ENCODE measurements around the gene LRRC45. TPM values are rescaled to one million over a fixed set of nuclear protein-coding genes. Genes with fewer than 3 reads are reported as not detected.

LRRC45 gene
- total and polyA plus RNA-seq, 2 experiments from 2014 or later: 16.1 to 40.7 TPM

DNA sequence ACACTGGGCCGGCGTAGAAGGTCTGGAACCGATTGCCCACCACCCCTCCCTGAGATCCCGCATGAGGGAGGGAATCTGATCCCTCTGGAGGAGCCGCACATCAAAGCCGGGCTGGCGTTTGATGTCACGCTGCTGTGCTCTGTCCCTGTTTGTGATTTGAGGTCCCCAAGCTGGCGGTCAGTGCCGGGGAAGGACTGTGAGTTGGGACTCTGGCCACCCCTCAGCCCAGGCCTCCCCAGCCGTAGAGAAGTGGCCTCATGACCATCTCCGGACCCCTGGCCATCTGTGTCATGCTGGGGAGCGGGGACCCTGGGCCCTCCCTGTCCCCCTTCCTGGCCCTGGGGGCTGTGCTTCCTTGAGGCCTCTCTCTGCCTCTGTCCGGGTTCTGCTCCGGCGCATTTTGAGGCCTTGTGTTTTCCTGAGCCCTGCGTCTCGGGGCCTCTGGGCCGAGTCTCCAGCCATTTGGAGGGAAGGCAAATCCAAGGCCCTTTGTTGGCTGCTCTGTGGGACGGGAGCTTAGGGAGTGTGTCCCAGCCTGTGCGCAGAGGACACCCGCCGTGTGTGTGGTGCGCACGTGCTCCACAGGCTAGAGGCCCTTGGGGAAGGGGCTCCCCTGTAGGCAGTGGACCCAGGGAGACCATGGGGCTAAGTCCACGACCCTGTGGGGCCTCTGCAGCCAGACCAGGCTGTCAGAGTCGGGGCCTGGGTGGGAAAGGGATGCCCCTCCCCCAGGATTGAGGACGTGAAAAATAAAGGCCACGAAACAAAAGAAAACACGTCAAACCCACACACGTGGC lies 30.6 kb upstream of the LRRC45 start:
- no peak overlapping the region for H3K4me3 Mint-ChIP-seq
- Histone ChIP-seq H3K27me3 (ENCODE audit: insufficient read depth) (no peaks in the 10 kb centered on the region), H3K9me2 (ENCODE audit: insufficient read depth) (no peaks in the 10 kb centered on the region), H3K27ac (ENCODE audit: low read depth) (0 out of 2 replicates have a peak overlapping the region, but pooled peaks have one; percentile 50), H3K36me3 (ENCODE audit: insufficient read depth) (no peaks in the 10 kb centered on the region), H4K20me1 (replicated peaks; ENCODE audit: insufficient read depth) (peaks cover 6% of the 10 kb centered on the region), H3F3A (replicated peaks; ENCODE audit: low read depth) (0 out of 2 replicates have a peak, but pooled peaks cover 3% of the 10 kb centered on the region), H3K79me2 (replicated peaks; ENCODE audit: insufficient read depth) (no peaks in the 10 kb centered on the region), H2AFZ (no peak overlapping the region), H3K4me2 (peak overlapping the region; percentile 62; the same call in 1 of the 2 replicates), H3K4me3 (no peak overlapping the region), H3K4me1 (ENCODE audit: insufficient read depth) (peaks cover 11% of the 10 kb centered on the region; the same call in 1 of the 2 replicates)
- no peak for TF ChIP-seq ETS1 (IDR thresholded peaks at IDR 0.05)
- TF ChIP-seq POLR2AphosphoS5 (IDR thresholded peaks at IDR 0.05; ENCODE audit: low read depth): no peak
- TF ChIP-seq EZH2phosphoT487 (IDR thresholded peaks at IDR 0.05; ENCODE audit: unreplicated experiment): no peak
- no peak for TF ChIP-seq EZH2 (IDR thresholded peaks at IDR 0.05; ENCODE audit: low read depth, unreplicated experiment)
- TF ChIP-seq ZNF114 (CRISPR knock-in tag; IDR thresholded peaks at IDR 0.05): no peak
- no peak for TF ChIP-seq ZNF462 (CRISPR knock-in tag; IDR thresholded peaks at IDR 0.05)
- no peak for TF ChIP-seq CTCF (conservative IDR thresholded peaks at IDR 0.05; ENCODE audit: low read depth in 2 of 2)
- TF ChIP-seq JUNB (IDR thresholded peaks at IDR 0.05; ENCODE audit: unreplicated experiment): no peak
- no peak for TF ChIP-seq STAT1 (IDR thresholded peaks at IDR 0.05; ENCODE audit: unreplicated experiment)
- no peak for TF ChIP-seq NANOG (IDR thresholded peaks at IDR 0.05; ENCODE audit: borderline replicate concordance)
- TF ChIP-seq, protein P1, sequence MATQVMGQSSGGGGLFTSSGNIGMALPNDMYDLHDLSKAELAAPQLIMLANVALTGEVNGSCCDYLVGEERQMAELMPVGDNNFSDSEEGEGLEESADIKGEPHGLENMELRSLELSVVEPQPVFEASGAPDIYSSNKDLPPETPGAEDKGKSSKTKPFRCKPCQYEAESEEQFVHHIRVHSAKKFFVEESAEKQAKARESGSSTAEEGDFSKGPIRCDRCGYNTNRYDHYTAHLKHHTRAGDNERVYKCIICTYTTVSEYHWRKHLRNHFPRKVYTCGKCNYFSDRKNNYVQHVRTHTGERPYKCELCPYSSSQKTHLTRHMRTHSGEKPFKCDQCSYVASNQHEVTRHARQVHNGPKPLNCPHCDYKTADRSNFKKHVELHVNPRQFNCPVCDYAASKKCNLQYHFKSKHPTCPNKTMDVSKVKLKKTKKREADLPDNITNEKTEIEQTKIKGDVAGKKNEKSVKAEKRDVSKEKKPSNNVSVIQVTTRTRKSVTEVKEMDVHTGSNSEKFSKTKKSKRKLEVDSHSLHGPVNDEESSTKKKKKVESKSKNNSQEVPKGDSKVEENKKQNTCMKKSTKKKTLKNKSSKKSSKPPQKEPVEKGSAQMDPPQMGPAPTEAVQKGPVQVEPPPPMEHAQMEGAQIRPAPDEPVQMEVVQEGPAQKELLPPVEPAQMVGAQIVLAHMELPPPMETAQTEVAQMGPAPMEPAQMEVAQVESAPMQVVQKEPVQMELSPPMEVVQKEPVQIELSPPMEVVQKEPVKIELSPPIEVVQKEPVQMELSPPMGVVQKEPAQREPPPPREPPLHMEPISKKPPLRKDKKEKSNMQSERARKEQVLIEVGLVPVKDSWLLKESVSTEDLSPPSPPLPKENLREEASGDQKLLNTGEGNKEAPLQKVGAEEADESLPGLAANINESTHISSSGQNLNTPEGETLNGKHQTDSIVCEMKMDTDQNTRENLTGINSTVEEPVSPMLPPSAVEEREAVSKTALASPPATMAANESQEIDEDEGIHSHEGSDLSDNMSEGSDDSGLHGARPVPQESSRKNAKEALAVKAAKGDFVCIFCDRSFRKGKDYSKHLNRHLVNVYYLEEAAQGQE (IDR thresholded peaks at IDR 0.05; ENCODE audit: unreplicated experiment): no peak
- no peak for TF ChIP-seq CREB1 (CRISPR knock-in tag; IDR thresholded peaks at IDR 0.05; ENCODE audit: low read depth)
- no peak for TF ChIP-seq ZNF331 (CRISPR knock-in tag; IDR thresholded peaks at IDR 0.05; ENCODE audit: low read depth)
- peaks cover 13% of the 10 kb centered on the region for H3K27me3 Mint-ChIP-seq (ENCODE audit: insufficient read depth, low read depth, poor library complexity)
- peaks cover 27% of the 10 kb centered on the region for H3K4me1 Mint-ChIP-seq
- ATAC-seq (peak; percentile 18), DNase-seq (ENCODE audit: low spot score) (no peak)
- no peaks in the 10 kb centered on the region for H3K9me3 Mint-ChIP-seq
- peaks cover 13% of the 10 kb centered on the region for H3K36me3 Mint-ChIP-seq (ENCODE audit: low read depth)
- no peak overlapping the region for H3K27ac Mint-ChIP-seq
